T-helper 1 cell treated with Interleukin-12 subunit alpha and Interleukin-12 subunit beta and Interleukin-4 antibody, amounts not matched to agents 30 ng/mL and 1 ng/mL, for 36 hours (primary cell): ENCODE measurements around the gene DENND2A. TPM values are rescaled to one million over a fixed set of nuclear protein-coding genes. Genes with fewer than 3 reads are reported as not detected.
"Not testable (repeated sequence)": the region's sequence is repeated elsewhere in the genome, so short reads cannot be mapped to it uniquely, and the experiment has no call there.

Experiments
- intact Hi-C: fragments of 100-400 bp; cut with micrococcal nuclease; formaldehyde crosslinking; loops from one replicate; pipeline ENCODE4 v1.15.1; 2024
- total RNA-seq: library from RNA; stranded (reverse); gene quantifications from 2 replicates; pipeline ENCODE4 v1.2.3, GENCODE V29; 2022

The DENND2A gene
- total RNA-seq, 1 donor from 2014 or later: not detected

GRCh38 chr7:140674356-140674800 is 33.8 kb upstream of the DENND2A start:
- intact Hi-C loops: loop anchor here (5.0 kb wide), 1 partner anchor 1312 kb away; no protein-coding TSS in a partner anchor

- intact Hi-C loops: loop anchor here (1.0 to 5.0 kb wide), 5 partner anchors 17 to 1311 kb away; partner anchors contain the start of genes AGK, MKRN1 and NDUFB2
Observed at GRCh38 chr7:140673774-140674155, 33.2 kb upstream of the DENND2A start.

GRCh38 chr7:140673063-140673773 is 32.6 kb upstream of the DENND2A start:
- intact Hi-C loops: loop anchor here (1.0 to 5.0 kb wide), 5 partner anchors 17 to 1311 kb away; partner anchors contain the start of genes AGK, MKRN1 and NDUFB2

- intact Hi-C loops: loop anchor here (1.0 to 5.0 kb wide), 6 partner anchors 16 to 1310 kb away; partner anchors contain the start of genes AGK, MKRN1 and NDUFB2
Observed at GRCh38 chr7:140672382-140673062, 31.9 kb upstream of the DENND2A start, which contains the start of gene ADCK2. ADCK2 (plus strand) TSS chr7:140672945; CDS start chr7:140673331, 386 bp downstream.

GRCh38 chr7:140671966-140672365 is 31.4 kb upstream of the DENND2A start:
- intact Hi-C loops: loop anchor here (1.0 to 5.0 kb wide), 3 partner anchors 340 to 1310 kb away; partner anchors contain the start of gene AGK

GRCh38 chr7:140670343-140670935 is 29.8 kb upstream of the DENND2A start:
- intact Hi-C loops: loop anchor here (5.0 kb wide), 1 partner anchor 1308 kb away; no protein-coding TSS in a partner anchor

GRCh38 chr7:140669862-140670261 is 29.2 kb upstream of the DENND2A start:
- intact Hi-C loops: loop anchor here (5.0 kb wide), 1 partner anchor 1308 kb away; no protein-coding TSS in a partner anchor

- intact Hi-C loops: no loop called here
Observed at GRCh38 chr7:140669352-140669751, 28.7 kb upstream of the DENND2A start.

GRCh38 chr7:140668641-140669040 is 28.0 kb upstream of the DENND2A start:
- intact Hi-C loops: no loop called here

GRCh38 chr7:140667476-140667875 is 26.9 kb upstream of the DENND2A start:
- intact Hi-C loops: no loop called here

DNA sequence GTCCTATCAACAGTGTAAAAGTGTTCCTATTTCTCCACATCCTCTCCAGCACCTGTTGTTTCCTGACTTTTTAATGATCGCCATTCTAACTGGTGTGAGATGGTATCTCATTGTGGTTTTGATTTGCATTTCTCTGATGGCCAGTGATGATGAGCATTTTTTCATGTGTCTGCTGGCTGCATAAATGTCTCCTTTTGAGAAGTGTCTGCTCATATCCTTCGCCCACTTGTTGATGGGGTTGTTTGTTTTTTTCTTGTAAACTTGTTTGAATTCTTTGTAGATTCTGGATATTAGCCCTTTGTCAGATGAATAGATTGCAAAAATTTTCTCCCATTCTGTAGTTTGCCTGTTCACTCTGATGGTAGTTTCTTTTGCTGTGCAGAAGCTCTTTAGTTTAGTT is 22.3 kb upstream of the DENND2A start:
- intact Hi-C loops: not testable (repeated sequence)

- intact Hi-C loops: no loop called here
Observed at GRCh38 chr7:140661124-140661523, 20.5 kb upstream of the DENND2A start.

- intact Hi-C loops: loop anchor here (5.0 kb wide), 1 partner anchor 872 kb away; no protein-coding TSS in a partner anchor
Observed at GRCh38 chr7:140659856-140660255, 19.2 kb upstream of the DENND2A start.

DNA sequence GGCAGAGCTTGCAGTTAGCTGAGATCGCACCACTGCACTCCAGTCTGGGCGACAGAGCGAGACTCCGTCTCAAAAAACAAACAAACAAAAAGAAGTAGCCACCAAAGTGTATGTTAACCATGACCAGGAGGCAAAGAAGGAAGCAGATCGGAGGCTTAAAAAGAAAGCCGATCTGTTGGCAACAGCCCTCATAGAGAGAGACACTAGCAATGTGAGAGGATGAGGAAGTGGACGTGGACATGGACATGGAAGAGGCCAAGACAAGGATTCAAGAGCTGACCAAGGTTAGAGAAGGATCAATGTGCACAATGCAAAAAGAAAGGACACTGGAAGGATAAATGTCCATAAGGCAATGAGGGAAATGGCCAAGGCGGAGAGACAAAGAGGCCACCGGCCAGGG is 17.3 kb upstream of the DENND2A start:
- intact Hi-C loops: loop anchor here (5.0 kb wide), 1 partner anchor 874 kb away; no protein-coding TSS in a partner anchor

DNA sequence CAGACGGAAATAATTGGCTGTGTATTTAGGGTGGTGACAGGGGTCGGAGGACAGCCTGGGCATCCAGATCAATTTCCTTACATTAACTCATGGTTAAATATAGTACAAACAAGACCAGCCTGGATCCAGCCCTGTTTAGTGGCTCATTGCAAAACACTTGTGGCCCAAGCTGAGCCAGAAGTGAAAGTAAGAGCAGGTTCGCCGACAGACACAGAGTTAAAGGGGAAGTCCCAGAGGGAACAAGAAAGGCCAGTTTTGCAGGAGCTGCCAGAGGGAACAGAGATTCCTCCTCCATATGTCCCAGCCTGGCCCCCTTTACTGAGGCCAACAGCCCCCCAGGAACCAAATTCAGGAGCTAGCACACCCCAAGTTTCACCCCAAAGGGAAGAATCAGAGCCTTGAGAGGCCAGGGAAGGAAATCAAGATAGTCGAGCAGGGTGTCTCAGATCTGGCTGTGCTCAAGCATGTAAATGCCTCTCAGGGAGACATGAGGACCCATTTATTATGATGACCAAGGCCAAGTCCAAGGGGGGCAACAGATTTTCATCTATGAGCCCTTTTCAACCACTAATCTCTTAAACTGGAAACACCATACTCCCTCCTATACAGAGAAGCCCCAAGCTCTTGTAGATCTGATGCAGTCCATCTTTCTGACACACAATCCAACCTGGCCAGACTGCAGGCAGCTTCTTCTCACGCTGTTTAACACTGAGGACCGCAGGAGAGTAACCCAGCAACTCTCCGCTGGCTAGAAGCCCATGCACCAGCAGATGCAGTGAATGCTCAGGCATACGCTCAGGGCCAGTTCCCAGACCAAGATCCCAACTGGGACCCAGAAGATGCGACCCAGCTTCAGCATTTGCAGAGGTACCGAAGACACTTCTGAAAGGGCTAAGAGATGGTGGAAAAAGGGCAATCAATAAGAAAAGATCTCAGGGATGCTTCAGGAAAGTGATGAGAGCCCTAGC is 16.2 kb upstream of the DENND2A start:
- intact Hi-C loops: loop anchor here (1.0 to 5.0 kb wide), 3 partner anchors 16 to 875 kb away; partner anchors contain the start of gene NDUFB2

- intact Hi-C loops: loop anchor here (1.0 to 5.0 kb wide), 3 partner anchors 18 to 877 kb away; partner anchors contain the start of gene NDUFB2
Observed at GRCh38 chr7:140655511-140656408, 15.1 kb upstream of the DENND2A start.

DNA sequence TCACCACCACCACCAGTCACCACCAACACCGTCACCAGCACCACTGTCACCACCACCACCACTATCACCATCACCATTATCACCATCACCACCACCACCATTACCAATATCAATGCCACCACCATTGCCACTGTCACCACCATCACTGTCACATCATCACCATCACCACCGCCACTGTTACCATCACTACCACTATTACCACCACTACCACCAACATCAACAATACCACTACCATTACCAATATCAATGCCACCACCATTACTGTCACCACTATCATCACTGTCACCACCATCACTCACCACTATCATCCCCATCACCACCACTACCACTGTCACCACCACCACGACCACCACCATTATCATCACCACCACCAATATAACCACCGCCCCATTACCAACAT is 14.0 kb upstream of the DENND2A start:
- intact Hi-C loops: loop anchor here (5.0 kb wide), 1 partner anchor 878 kb away; no protein-coding TSS in a partner anchor

DNA sequence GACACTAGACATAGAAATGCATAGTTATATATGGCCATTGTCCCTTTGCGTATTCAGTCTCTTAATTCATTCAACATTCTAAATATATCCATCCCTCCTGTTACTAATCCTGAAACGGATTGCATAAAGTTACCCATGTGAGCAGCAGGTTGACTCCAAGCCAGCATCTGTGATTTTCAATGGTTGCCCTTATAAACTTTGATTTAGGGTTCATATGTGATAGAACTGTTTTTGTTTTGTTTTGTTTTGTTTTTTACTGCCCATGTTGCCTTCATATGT is 13.4 kb upstream of the DENND2A start:
- intact Hi-C loops: no loop called here
